Myocyte (in vitro differentiated cells): ENCODE data around the gene MYH10. TPM values are rescaled to one million over a fixed set of nuclear protein-coding genes. Genes with fewer than 3 reads are reported as not detected.
"Not testable (repeated sequence)": the region's sequence is repeated elsewhere in the genome, so short reads cannot be mapped to it uniquely, and the experiment has no call there.

Experiments
- DNase-seq: peaks from one replicate; pipeline ENCODE4 v3.0.0-alpha.2; 2012; ENCODE audit warnings: low read depth
- polyA plus RNA-seq: library from polyadenylated mRNA; unstranded; fragments of >200 nt; gene quantifications from one replicate; pipeline ENCODE4 v1.2.1, GENCODE V29; 2012; ENCODE audit warnings: missing spikeins
- total RNA-seq: library from RNA; depleted of rRNA; stranded (reverse); fragments of >200 nt; gene quantifications from 2 replicates; pipeline ENCODE4 v1.2.3, GENCODE V29; 2014

The MYH10 gene
- total RNA-seq, result 10.7 and 17.9 TPM in 2 replicates
- 10.7 TPM for polyA plus RNA-seq

DNA sequence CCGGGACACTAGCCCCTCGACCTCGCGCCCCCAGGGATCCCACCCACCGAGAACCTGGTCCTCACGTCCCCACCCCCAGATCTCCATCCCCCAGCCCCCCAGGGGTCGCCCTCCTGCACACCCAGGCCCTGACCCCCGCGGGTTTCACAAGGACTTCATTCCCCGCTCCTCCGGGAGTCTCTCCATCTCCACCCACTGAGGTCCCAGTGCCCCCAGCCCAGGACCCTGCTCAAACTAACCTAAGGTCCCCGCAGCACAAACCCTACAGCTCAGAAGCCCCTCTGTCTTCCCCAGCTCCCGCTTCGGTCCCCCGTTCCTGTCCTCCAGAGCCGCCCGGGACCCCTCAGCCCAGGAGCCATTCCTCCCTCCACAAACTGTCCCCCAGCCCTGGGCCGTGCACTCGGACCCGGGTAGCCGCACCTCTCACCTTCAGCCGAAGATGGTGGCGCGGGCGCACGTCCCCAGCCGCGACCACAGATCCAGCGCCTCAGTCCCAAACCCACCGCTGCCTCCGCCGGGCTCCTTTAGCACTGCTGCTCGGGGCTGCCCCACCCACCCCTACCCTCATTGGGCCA is at the start of gene MYH10:
MYH10 (minus strand) TSS at position 499 of the 575 bp plus-strand sequence. CDS start 7,479 bp downstream, outside the sequence.
- DNase-seq, result no peak

GRCh38 chr17:8679126-8679525 is 48.6 kb upstream of the MYH10 start:
- DNase-seq, result no peak

DNA sequence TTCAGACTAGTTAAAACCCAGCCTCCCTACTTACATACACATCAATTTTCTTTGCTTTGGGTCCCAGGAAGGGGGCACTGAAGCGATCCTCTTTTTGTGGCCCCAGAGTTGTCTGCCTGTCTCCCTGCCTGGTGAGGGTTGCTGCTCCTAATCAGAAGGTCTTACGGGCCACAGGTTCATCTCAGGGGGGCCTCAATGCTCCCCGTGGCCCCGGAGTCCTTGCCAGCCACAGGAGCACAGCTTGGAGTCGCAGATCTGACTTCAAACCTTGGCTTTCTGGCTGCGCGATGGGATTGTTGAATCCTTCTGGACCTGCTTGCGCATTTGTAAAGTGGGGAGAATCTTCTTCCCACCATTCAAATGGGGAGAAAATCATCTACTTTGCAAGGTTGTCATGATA is 44.8 kb upstream of the MYH10 start:
- no peak for DNase-seq

DNA sequence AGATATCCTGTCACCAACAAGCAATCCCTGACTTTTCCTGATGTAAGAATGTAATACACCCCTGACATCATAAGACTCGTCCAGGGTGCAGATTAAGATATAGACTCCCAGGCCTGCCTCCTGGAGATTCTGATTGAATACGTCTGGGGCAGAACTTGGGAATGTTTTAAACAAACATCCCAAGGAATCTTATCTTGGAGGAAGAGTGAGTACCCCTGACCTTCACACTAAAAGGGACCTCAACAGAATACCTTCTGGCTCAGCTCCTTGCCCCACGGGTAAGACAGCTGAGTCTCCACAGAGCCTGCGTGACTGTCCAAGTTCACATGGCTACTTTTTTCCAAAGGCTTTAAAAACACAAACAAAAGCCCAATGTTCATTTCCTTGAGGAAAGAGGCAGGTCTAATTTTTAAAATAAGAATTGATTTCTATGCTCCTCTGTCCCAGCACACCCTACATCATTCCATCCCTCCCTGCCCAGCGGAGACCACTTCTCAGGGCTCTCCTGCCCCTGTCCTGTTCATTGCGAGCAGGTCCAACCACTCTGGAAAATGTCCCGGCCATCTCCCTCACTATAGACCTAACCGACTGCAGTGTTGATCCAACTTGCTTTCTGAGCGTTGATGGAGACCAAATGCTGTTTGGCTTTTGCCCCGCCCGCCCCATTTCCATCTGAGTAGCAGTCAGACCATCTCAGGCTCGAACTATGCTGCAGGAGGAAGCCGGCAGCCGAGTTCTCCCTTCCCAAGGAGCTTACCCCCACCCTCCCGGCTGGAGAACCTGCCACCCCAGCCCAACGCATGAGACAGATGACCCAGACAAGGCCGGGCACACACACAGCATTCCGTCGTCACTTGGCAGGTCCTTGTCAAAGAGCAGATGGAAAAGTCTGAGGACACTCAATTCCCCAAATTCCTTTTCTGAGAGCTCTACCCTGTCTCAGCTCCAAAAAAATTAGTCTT is 44.1 kb upstream of the MYH10 start:
- DNase-seq, result no peak

DNA sequence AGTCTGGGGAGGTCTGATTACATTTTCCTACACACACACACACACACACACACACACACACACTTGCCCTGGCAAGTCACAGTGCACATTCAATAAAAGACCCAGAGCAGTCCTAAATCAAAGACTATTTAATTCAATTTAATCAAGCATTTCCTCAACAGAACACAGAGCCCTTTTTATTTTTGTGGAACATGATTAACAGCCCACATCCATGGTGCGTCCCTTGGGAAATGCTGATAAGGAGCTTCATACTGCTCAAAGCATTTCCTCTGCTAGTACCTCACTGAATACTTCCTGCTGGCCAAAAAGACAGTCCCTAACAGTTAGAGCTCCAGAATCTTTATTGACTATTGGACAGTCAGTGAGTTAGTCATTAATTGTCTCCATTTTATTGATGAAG is 43.1 kb upstream of the MYH10 start:
- no peak for DNase-seq

GRCh38 chr17:8672326-8672725 is 41.8 kb upstream of the MYH10 start:
- DNase-seq, result no peak

DNA sequence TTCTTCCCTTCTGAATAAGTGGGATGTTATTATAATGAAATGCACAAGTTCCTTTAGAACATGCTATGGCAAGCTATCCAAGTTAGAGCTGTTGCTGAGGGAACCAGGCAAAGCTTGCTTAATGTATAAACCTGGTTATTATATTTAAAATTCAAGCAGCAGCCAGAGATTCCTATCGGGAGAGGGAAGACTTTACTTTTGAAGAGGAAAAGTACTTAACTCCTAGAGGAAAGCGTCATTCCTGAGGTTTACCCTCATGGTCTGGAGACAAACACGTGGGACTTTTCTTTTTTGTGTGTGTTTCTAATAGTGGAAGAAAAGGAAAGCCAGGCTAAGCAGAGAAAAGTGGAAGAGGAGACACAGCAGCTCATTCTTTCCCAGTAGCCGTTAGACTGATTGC is 39.9 kb upstream of the MYH10 start:
- no peak for DNase-seq

GRCh38 chr17:8668176-8668740 is 37.7 kb upstream of the MYH10 start:
- DNase-seq, result no peak

DNA sequence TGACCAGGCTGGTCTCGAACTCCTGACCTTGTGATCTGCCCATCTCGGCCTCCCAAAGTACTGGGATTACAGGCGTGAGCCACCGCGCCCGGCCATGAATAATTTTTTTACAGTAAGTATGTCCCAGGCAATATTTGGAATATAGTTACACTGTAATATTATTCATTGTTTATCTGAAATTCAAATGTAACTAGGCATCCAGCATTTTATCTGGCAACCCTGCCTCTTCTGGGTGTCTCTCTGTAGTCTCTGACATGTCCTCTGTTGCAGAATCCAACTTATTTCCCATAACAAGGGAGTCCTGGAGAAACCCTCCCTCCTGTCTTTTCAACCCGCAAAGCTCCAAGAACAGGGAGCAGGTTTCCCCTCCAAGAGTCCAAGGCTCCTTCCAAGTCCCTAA is 36.9 kb upstream of the MYH10 start:
- DNase-seq, result no peak

DNA sequence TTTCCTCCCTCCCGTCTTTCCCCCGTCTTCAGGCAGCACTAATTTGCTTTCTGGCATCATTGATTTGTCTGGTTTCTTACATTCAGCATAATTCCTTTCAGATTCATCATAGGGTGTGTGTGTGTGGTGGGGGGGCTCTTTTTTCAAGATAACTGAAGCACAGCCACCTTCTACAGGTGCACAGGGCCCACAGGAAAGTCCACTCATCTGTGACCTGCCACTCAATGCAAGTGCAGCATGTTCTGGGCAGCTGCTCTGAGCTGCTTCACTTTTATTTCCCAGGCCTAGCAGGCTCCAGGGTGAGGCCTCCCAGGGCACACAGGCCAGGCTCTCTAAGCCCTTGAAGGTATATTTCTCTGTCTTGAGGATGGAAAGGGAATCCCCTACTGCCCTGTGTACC is 35.2 kb upstream of the MYH10 start:
- DNase-seq, result no peak

DNA sequence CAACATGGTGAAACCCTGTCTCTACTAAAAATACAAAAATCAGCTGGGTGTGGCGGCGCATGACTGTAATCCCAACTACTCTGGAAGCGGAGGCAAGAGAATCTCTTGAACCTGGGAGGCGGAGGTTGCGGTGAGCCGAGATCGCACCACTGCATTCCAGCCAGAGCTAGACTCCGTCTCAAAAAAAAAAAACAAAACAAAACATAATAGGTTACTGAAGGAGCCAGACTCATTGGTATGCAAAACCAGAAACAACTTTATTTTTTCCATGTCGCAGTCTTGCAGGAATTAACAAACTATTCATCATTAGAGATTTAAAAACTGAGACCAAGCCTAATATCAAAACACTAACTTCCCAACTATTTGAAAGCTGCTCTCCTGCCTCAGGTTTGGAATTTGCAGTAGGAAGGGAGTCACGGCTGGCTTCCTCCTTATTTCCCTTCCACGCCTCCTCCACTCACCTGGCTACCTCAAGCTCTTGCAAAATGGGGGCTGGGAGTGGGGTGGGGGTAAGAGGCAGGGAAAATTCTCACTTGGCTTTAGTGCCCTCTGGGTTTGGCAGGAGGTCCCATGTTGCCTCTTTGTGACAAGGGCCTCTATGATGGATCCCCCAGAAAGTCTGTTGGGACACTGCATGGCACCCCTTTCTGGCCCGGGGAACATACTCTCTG is 34.1 kb upstream of the MYH10 start:
- DNase-seq, result no peak

GRCh38 chr17:8662973-8663372 is 32.4 kb upstream of the MYH10 start:
- DNase-seq, result no peak

DNA sequence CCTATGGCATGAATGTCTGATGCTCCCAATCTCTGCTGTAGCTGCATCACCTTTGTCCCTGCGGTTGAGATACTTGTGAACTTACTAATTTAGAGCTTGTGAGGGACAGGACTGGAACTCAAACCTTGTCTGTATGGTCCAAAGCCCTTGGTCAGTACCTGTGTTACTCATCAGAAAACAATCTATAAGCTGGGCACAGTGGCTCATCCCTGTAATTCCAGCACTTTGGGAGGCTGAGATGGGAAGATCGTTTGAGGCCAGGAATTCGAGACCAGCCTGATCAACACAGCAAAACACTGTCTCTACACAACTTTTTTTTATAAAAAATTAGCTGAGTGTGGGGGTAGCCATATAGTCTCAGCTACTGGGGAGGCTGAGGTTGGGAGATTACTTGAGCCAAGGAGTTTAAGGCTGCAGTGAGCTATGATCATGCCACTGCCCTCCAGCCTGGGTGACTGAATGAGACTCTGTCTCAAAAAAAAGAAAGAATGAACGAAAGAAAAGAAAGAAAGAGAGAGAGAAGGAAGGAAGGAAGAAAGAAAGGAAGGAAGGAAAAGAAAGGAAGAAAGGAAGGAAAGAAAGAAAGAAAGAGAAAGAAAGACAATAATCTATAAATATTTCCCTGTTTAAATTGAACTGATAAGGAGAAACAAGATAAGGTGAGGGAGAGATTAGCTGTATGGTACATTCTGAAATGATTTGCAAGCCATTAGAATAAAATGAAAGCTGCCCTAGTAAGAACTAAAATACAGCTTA is 31.7 kb upstream of the MYH10 start:
- no peak for DNase-seq

DNA sequence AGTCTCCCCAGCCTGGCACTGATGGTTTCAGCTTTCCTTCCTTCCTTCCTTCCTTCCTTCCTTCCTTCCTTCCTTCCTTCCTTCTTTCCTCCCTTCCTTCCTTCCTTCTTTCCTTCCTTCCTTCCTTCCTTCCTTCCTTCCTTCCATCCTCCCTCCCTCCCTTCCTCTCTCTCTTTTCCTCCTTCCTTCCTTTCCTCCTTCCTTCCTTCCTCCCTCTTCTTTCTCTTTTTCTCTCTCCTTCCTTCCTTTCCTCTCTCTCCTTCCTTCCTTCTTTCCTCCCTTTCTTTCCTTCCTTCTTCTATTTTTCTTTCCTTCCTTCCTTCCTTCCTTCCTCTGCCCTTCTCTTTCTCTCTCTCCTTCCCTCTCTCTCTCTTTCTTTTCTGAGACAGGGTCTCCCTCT is 30.2 kb upstream of the MYH10 start:
- not testable (repeated sequence) for DNase-seq

GRCh38 chr17:8659758-8660410 is 29.4 kb upstream of the MYH10 start:
- no peak for DNase-seq

GRCh38 chr17:8658810-8659209 is 28.3 kb upstream of the MYH10 start:
- DNase-seq, result no peak

- DNase-seq, result no peak
Observed at GRCh38 chr17:8656693-8657092, 26.2 kb upstream of the MYH10 start.

GRCh38 chr17:8654822-8655221 is 24.3 kb upstream of the MYH10 start:
- peak; percentile 14 for DNase-seq

DNA sequence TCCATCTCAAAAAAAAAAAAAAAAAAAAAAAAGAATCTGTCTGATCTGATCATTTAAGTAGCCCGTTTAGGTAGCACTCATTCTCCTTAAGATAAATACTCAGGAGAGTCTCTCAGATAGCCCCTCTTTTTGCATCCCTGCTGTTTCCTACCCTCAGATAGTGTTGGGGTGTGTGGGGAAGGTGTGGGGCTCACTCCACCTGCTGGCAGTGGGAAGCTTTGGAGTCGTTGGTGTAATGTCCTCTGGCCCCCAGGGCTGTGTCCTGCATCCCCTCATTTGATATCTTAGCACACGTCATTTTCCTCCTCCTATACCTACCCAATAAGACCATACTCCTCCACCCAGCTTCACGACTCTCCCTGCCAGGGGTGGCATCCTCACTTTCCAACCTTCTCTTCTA is 20.5 kb upstream of the MYH10 start:
- DNase-seq, result no peak

DNA sequence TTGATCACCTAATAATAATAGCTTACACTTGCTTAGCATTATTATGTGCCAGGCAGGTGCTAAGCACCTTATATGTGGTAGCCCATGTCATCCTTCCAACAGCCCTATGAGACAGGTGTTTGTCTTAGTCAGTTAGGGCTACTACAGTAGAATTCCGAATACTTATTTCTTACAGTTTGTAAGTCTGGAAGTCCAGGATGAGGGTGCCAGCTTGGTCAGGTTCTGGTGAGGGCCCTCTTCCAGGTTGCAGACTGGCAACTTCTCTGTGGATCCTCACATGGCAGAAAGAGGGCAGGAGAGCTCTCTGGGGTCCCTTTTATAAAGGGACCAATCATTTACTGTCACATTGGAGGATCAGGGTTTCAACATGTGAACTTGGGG is 19.6 kb upstream of the MYH10 start:
- DNase-seq, result no peak
